HFFc6 (cell line): ENCODE measurements around the gene ABCB4. TPM values are rescaled to one million over a fixed set of nuclear protein-coding genes. Genes with fewer than 3 reads are reported as not detected.

Experiments
- DNase-seq: peaks from one replicate; pipeline ENCODE4 v3.0.0-alpha.2; 2018
- H3K27ac Mint-ChIP-seq: 2 replicates; pipeline ENCODE4 v1.8.0; 2020; ENCODE audit warnings: mild to moderate bottlenecking, mixed read lengths
- H3K27me3 Mint-ChIP-seq: 2 replicates; pipeline ENCODE4 v1.8.0; 2021; ENCODE audit warnings: mild to moderate bottlenecking, moderate library complexity, mixed read lengths; ENCODE audit not compliant: insufficient read depth
- H3K36me3 Mint-ChIP-seq: 2 replicates; pipeline ENCODE4 v1.8.0; 2021; ENCODE audit warnings: low read depth, mixed read lengths
- H3K4me1 Mint-ChIP-seq: 2 replicates; pipeline ENCODE4 v1.8.0; 2020; ENCODE audit warnings: low read depth, mixed read lengths
- H3K4me3 Mint-ChIP-seq: 2 replicates; pipeline ENCODE4 v1.8.0; 2020; ENCODE audit warnings: mild to moderate bottlenecking, moderate library complexity, mixed read lengths
- H3K9me3 Mint-ChIP-seq: 2 replicates; pipeline ENCODE4 v1.8.0; 2020; ENCODE audit warnings: mild to moderate bottlenecking, mixed read lengths
- CTCF ChIP-seq: fragments of 200-600 bp; sonication (generic); IDR thresholded peaks from 2 replicates; pipeline ENCODE4 v1.5.0; 2021; ENCODE audit warnings: antibody characterized with exemption, mild to moderate bottlenecking
- total RNA-seq, 6 experiments: library from RNA; stranded (reverse); fragmentation: NEBNext Ultra II Directional; extraction: Animal tissue kit (Norgen Biotek cat#: 25700); gene quantifications; 2 replicates in 1 of 6; 3 replicates in 5 of 6; pipeline ENCODE4 v1.2.3, GENCODE V29; 2021

ABCB4 gene
- total RNA-seq, 6 experiments from 2014 or later = 0.06 TPM; not detected in 5

GRCh38 chr7:87435546-87435945, 39.9 kb downstream of the ABCB4 start:
- no peak for DNase-seq
- Mint-ChIP-seq H3K27me3 (peaks cover 2% of the 10 kb centered on the region), H3K9me3 (no peaks in the 10 kb centered on the region), H3K27ac (no peak overlapping the region), H3K36me3 (no peaks in the 10 kb centered on the region), H3K4me3 (no peak overlapping the region), H3K4me1 (peaks cover 7% of the 10 kb centered on the region)
- no peak for TF ChIP-seq CTCF

GRCh38 chr7:87432536-87432935, 42.9 kb downstream of the ABCB4 start:
- H3K27me3 Mint-ChIP-seq = peaks cover 2% of the 10 kb centered on the region

GRCh38 chr7:87427288-87427687, 48.2 kb downstream of the ABCB4 start:
- H3K4me3 Mint-ChIP-seq = no peak overlapping the region
- H3K4me1 Mint-ChIP-seq = no peaks in the 10 kb centered on the region

More at GRCh38 chr7:87432536-87432935, 42.9 kb downstream of the ABCB4 start:
- H3K4me1 Mint-ChIP-seq = peaks cover 7% of the 10 kb centered on the region
- TF ChIP-seq CTCF = no peak
- no peaks in the 10 kb centered on the region for H3K36me3 Mint-ChIP-seq
- H3K9me3 Mint-ChIP-seq = no peaks in the 10 kb centered on the region
- no peak overlapping the region for H3K27ac Mint-ChIP-seq
- DNase-seq = no peak
- no peak overlapping the region for H3K4me3 Mint-ChIP-seq

GRCh38 chr7:87426160-87426559, 49.3 kb downstream of the ABCB4 start:
- no peak overlapping the region for H3K27ac Mint-ChIP-seq
- peaks cover 9% of the 10 kb centered on the region for H3K27me3 Mint-ChIP-seq
- no peaks in the 10 kb centered on the region for H3K36me3 Mint-ChIP-seq
- no peaks in the 10 kb centered on the region for H3K4me1 Mint-ChIP-seq
- H3K4me3 Mint-ChIP-seq = no peak overlapping the region
- no peak for DNase-seq
- TF ChIP-seq CTCF = no peak
- H3K9me3 Mint-ChIP-seq = no peaks in the 10 kb centered on the region

More at GRCh38 chr7:87427288-87427687, 48.2 kb downstream of the ABCB4 start:
- H3K27me3 Mint-ChIP-seq = peaks cover 11% of the 10 kb centered on the region
- H3K36me3 Mint-ChIP-seq = no peaks in the 10 kb centered on the region
- no peaks in the 10 kb centered on the region for H3K9me3 Mint-ChIP-seq
- no peak for TF ChIP-seq CTCF
- DNase-seq = no peak
- H3K27ac Mint-ChIP-seq = no peak overlapping the region

- H3K9me3 Mint-ChIP-seq = no peaks in the 10 kb centered on the region
- no peak for DNase-seq
- no peak for TF ChIP-seq CTCF
- no peak overlapping the region for H3K27ac Mint-ChIP-seq
- no peaks in the 10 kb centered on the region for H3K36me3 Mint-ChIP-seq
- H3K4me1 Mint-ChIP-seq = no peaks in the 10 kb centered on the region
- no peak overlapping the region for H3K4me3 Mint-ChIP-seq
- peaks cover 11% of the 10 kb centered on the region for H3K27me3 Mint-ChIP-seq
Observed at GRCh38 chr7:87424075-87424474, 51.4 kb downstream of the ABCB4 start.

- no peak for DNase-seq
- TF ChIP-seq CTCF = no peak
- no peak overlapping the region for H3K27ac Mint-ChIP-seq
Observed at GRCh38 chr7:87420173-87420572, 55.3 kb downstream of the ABCB4 start.

More at GRCh38 chr7:87420173-87420572, 55.3 kb downstream of the ABCB4 start:
- Mint-ChIP-seq H3K4me3 (no peak overlapping the region), H3K4me1 (peaks cover under 1% of the 10 kb centered on the region), H3K27me3 (peaks cover 8% of the 10 kb centered on the region), H3K36me3 (no peaks in the 10 kb centered on the region), H3K9me3 (no peaks in the 10 kb centered on the region)
